HCT116 (cell line): ENCODE results near the gene COL19A1. TPM values are rescaled to one million over a fixed set of nuclear protein-coding genes. Genes with fewer than 3 reads are reported as not detected.

Experiments used
- ATAC-seq: fragments of 200-7000 bp; cut with Tn5 transposase; 2 replicates; pipeline ENCODE4 v1.9.1; 2020; ENCODE audit warnings: mild to moderate bottlenecking, moderate library complexity
- BruUV-seq: library from RNA; stranded (reverse); fragments of 400-500 nt; replicated peaks from 2 replicates; lab custom pipeline; 2021; lab: Mats Ljungman, UMichigan
- CTCF ChIA-PET: fragments of 300-600 bp; sonication (Branson Sonifier 250); formaldehyde crosslinking; loops from one replicate; lab custom pipeline; 2021; ENCODE audit warnings: antibody characterized with exemption; lab: Charles Lee
- POLR2A ChIA-PET: fragments of 300-600, 350-600 bp; sonication (Branson Sonifier 250); formaldehyde crosslinking; loops from one replicate; lab custom pipeline; 2021; ENCODE audit warnings: antibody characterized with exemption; lab: Charles Lee
- RAD21 ChIA-PET, 2 experiments: fragments of 300-600 bp; sonication (Branson Sonifier 250); formaldehyde crosslinking; loops; one replicate each; lab custom pipeline; 2023; ENCODE audit warnings: low total read pairs in 2 of 2; ENCODE audit not compliant: uncharacterized antibody in 2 of 2, unreplicated experiment in 2 of 2, low non-redundant PET in 1 of 2; lab: Charles Lee
- DNase-seq: peaks from one replicate; pipeline ENCODE4 v3.0.0-alpha.2; 2010; ENCODE audit warnings: low read depth, low spot score
- H2AFZ ChIP-seq: fragments of 200-600 bp; shearing (Covaris generic), sonication (generic); 2 replicates; pipeline ENCODE4 v1.6.1; 2017; ENCODE audit warnings: low read depth, mixed run types, mixed read lengths, antibody characterized with exemption, low read length; ENCODE audit not compliant: poor library complexity, severe bottlenecking
- H3K27ac ChIP-seq: 2 replicates; pipeline ENCODE4 v1.5.1; 2012; ENCODE audit warnings: low read depth, low read length
- H3K27me3 ChIP-seq: fragments of 200-600 bp; sonication (generic); 2 replicates; pipeline ENCODE4 v1.6.1; 2016; ENCODE audit warnings: mixed run types, low read length, mixed read lengths; ENCODE audit not compliant: insufficient read depth
- H3K36me3 ChIP-seq, 2 experiments: fragments of 200-500 bp in 1 of 2; fragments of 200-600 bp in 1 of 2; sonication (Bioruptor generic) in 1 of 2; sonication (generic) in 1 of 2; 2 replicates each; pipeline versions ENCODE4 v1.5.1 to v1.6.1; 2014 to 2016; ENCODE audit warnings: low read length in 2 of 2, inconsistent platforms in 1 of 2, mixed read lengths in 1 of 2, mixed run types in 1 of 2; ENCODE audit not compliant: insufficient read depth in 2 of 2, control insufficient read depth in 1 of 2
- H3K4me1 ChIP-seq, 2 experiments: fragments of 200-600 bp in 1 of 2; sonication (generic) in 1 of 2; 2 replicates each; pipeline versions ENCODE4 v1.5.1 to v1.6.1; 2012 to 2017; ENCODE audit warnings: low read length in 2 of 2, inconsistent platforms in 1 of 2, mild to moderate bottlenecking in 1 of 2, mixed read lengths in 1 of 2, mixed run types in 1 of 2, moderate library complexity in 1 of 2; ENCODE audit not compliant: insufficient read depth in 2 of 2, control insufficient read depth in 1 of 2
- H3K4me2 ChIP-seq: fragments of 200-600 bp; sonication (generic); 2 replicates; pipeline ENCODE4 v1.6.1; 2017; ENCODE audit warnings: mixed run types, low read length, mixed read lengths
- H3K4me3 ChIP-seq, 2 experiments: fragments of 200-600 bp in 1 of 2; sonication (generic) in 1 of 2; replicated peaks in 1 of 2; 2 replicates each; pipeline ENCODE4 v1.5.1; 2011 to 2016; ENCODE audit warnings: low read length in 2 of 2, control low read depth in 1 of 2, low read depth in 1 of 2, mild to moderate bottlenecking in 1 of 2, mixed read lengths in 1 of 2, mixed run types in 1 of 2
- H3K79me2 ChIP-seq: fragments of 200-600 bp; sonication (generic); 2 replicates; pipeline ENCODE4 v1.6.1; 2017; ENCODE audit warnings: mild to moderate bottlenecking, mixed run types, low read length, moderate library complexity, mixed read lengths; ENCODE audit not compliant: insufficient read depth
- H3K9ac ChIP-seq: fragments of 200-600 bp; sonication (generic); 2 replicates; pipeline ENCODE4 v1.6.1; 2016; ENCODE audit warnings: low read length, mixed read lengths
- H3K9me2 ChIP-seq: fragments of 200-600 bp; sonication (generic), shearing (Covaris generic); 2 replicates; pipeline ENCODE4 v1.6.1; 2017; ENCODE audit warnings: mixed run types, mild to moderate bottlenecking, moderate library complexity; ENCODE audit not compliant: insufficient read depth
- H3K9me3 ChIP-seq, 2 experiments: fragments of 200-500 bp in 1 of 2; fragments of 200-600 bp in 1 of 2; sonication (Bioruptor generic) in 1 of 2; sonication (generic) in 1 of 2; 2 replicates each; pipeline ENCODE4 v1.6.1; 2014 to 2017; ENCODE audit warnings: low read length in 2 of 2, mixed read lengths in 2 of 2, inconsistent platforms in 1 of 2, low read depth in 1 of 2, mild to moderate bottlenecking in 1 of 2, mixed run types in 1 of 2, moderate library complexity in 1 of 2; ENCODE audit not compliant: control insufficient read depth in 1 of 2, insufficient read depth in 1 of 2
- H4K20me1 ChIP-seq: fragments of 200-600 bp; sonication (generic), shearing (Covaris generic); 2 replicates; pipeline ENCODE4 v1.6.1; 2017; ENCODE audit warnings: mixed run types, mild to moderate bottlenecking, moderate library complexity; ENCODE audit not compliant: insufficient read depth
- CBX3 ChIP-seq: IDR thresholded peaks from 2 replicates; pipeline ENCODE4 v1.6.1; 2012; ENCODE audit warnings: low read depth
- EGR1 ChIP-seq: IDR thresholded peaks from 2 replicates; pipeline ENCODE4 v1.6.1; 2012; ENCODE audit warnings: low read depth
- FOSL1 ChIP-seq: IDR thresholded peaks from 2 replicates; pipeline ENCODE4 v1.6.1; 2012; ENCODE audit warnings: low read depth
- MAX ChIP-seq: IDR thresholded peaks from 2 replicates; pipeline ENCODE4 v1.6.1; 2012
- POLR2A ChIP-seq: IDR thresholded peaks from 2 replicates; pipeline ENCODE4 v1.7.0; 2011; ENCODE audit warnings: borderline replicate concordance; ENCODE audit not compliant: insufficient read depth, insufficient read length; ENCODE audit errors: extremely low read depth
- POLR2AphosphoS5 ChIP-seq: IDR thresholded peaks from 2 replicates; pipeline ENCODE4 v1.6.1; 2011; ENCODE audit warnings: mild to moderate bottlenecking, low read depth, low read length, moderate library complexity
- SIN3A ChIP-seq: IDR thresholded peaks from 2 replicates; pipeline ENCODE4 v1.6.1; 2012; ENCODE audit warnings: low read depth
- SP1 ChIP-seq: IDR thresholded peaks from 2 replicates; pipeline ENCODE4 v1.6.1; 2012; ENCODE audit warnings: low read depth
- SRF ChIP-seq: IDR thresholded peaks from 2 replicates; pipeline ENCODE4 v1.6.1; 2012; ENCODE audit warnings: low read depth
- YY1 ChIP-seq: IDR thresholded peaks from 2 replicates; pipeline ENCODE4 v1.6.1; 2011; ENCODE audit warnings: low read length, low read depth, moderate library complexity, mild to moderate bottlenecking; ENCODE audit not compliant: insufficient replicate concordance; ENCODE audit errors: extremely low read depth
- ZFX ChIP-seq: fragments of 450-650 bp; IDR thresholded peaks from 2 replicates; pipeline ENCODE4 v1.6.1; 2017
- intact Hi-C: fragments of 100-400 bp; cut with micrococcal nuclease; formaldehyde crosslinking; loops from 2 replicates; pipeline ENCODE4 v1.10.0; 2022
- total RNA-seq: library from RNA; stranded (reverse); gene quantifications from one replicate; pipeline ENCODE4 v1.2.1, GENCODE V29; 2021; ENCODE audit not compliant: unreplicated experiment
- TF ChIP-seq, protein P1 (sequence below): IDR thresholded peaks from 2 replicates; pipeline ENCODE4 v1.6.1; 2012; ENCODE audit warnings: low read depth

Gene COL19A1
- total RNA-seq, 1 experiment from 2014 or later = not detected

DNA sequence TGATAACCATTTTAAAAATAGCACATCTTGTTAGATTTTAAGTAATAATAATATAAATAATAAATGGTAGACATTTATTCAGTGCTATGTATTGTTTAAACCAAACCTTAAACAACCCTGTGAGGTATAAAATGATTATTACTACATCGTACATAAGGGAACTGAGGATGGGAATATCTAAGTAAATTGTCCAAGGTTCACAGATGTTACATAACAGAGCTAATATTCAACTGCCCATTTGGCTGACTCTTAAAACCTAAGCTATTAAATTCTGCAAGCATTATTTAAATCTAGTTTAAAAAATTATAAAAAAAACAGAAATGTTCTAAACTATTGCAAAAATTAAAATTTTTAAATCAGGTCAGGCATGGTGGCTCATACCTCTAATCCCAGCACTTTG lies 175.1 kb downstream of the COL19A1 start:
- H3K79me2 ChIP-seq = no peaks in the 10 kb centered on the region
- H3K4me2 ChIP-seq = no peak overlapping the region
- H3K9me3 ChIP-seq = no peaks in the 10 kb centered on the region
- RAD21 ChIA-PET = no interaction called here
- DNase-seq = no peak
- no peak overlapping the region for H2AFZ ChIP-seq
- no peak overlapping the region for H3K27ac ChIP-seq
- H3K36me3 ChIP-seq = no peaks in the 10 kb centered on the region
- no peaks in the 10 kb centered on the region for H4K20me1 ChIP-seq
- no peak for TF ChIP-seq SP1
- no peak for TF ChIP-seq ZFX
- TF ChIP-seq FOSL1 = no peak
- TF ChIP-seq POLR2AphosphoS5 = no peak
- TF ChIP-seq, protein P1, sequence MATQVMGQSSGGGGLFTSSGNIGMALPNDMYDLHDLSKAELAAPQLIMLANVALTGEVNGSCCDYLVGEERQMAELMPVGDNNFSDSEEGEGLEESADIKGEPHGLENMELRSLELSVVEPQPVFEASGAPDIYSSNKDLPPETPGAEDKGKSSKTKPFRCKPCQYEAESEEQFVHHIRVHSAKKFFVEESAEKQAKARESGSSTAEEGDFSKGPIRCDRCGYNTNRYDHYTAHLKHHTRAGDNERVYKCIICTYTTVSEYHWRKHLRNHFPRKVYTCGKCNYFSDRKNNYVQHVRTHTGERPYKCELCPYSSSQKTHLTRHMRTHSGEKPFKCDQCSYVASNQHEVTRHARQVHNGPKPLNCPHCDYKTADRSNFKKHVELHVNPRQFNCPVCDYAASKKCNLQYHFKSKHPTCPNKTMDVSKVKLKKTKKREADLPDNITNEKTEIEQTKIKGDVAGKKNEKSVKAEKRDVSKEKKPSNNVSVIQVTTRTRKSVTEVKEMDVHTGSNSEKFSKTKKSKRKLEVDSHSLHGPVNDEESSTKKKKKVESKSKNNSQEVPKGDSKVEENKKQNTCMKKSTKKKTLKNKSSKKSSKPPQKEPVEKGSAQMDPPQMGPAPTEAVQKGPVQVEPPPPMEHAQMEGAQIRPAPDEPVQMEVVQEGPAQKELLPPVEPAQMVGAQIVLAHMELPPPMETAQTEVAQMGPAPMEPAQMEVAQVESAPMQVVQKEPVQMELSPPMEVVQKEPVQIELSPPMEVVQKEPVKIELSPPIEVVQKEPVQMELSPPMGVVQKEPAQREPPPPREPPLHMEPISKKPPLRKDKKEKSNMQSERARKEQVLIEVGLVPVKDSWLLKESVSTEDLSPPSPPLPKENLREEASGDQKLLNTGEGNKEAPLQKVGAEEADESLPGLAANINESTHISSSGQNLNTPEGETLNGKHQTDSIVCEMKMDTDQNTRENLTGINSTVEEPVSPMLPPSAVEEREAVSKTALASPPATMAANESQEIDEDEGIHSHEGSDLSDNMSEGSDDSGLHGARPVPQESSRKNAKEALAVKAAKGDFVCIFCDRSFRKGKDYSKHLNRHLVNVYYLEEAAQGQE = no peak
- TF ChIP-seq POLR2A = no peak
- no peak for TF ChIP-seq YY1
- TF ChIP-seq EGR1 = no peak
- no peak for TF ChIP-seq SRF
- no peak for TF ChIP-seq CBX3
- TF ChIP-seq MAX = no peak
- TF ChIP-seq SIN3A = no peak
- intact Hi-C loops = no loop called here
- no peak overlapping the region for H3K4me3 ChIP-seq
- no peak overlapping the region for H3K9ac ChIP-seq
- H3K27me3 ChIP-seq = peaks cover 3% of the 10 kb centered on the region; the same call in 1 of the 2 replicates
- no peak for ATAC-seq
- no peaks in the 10 kb centered on the region for H3K4me1 ChIP-seq
- no peaks in the 10 kb centered on the region for H3K9me2 ChIP-seq
- POLR2A ChIA-PET = no interaction called here
- CTCF ChIA-PET = no interaction called here
- no TSS peak for BruUV-seq
